HepG2 (cell line): ENCODE data around the gene ENGASE. TPM values are rescaled to one million over a fixed set of nuclear protein-coding genes. Genes with fewer than 3 reads are reported as not detected.

Experiments
- CEBPG ChIP-seq: IDR thresholded peaks from 2 replicates; pipeline ENCODE4 v1.6.1; 2016
- E2F5 ChIP-seq: sonication (generic); formaldehyde crosslinking; conservative IDR thresholded peaks from 2 replicates; pipeline ENCODE4 v1.4.0; 2020; ENCODE audit warnings: missing genetic modification reagents
- FOXO4 ChIP-seq: sonication (generic); formaldehyde crosslinking; conservative IDR thresholded peaks from 2 replicates; pipeline ENCODE4 v1.8.1; 2023; ENCODE audit warnings: missing genetic modification reagents
- GABPB1 ChIP-seq: IDR thresholded peaks from 2 replicates; pipeline ENCODE4 v1.6.1; 2016; ENCODE audit warnings: mild to moderate bottlenecking, missing genetic modification reagents, moderate library complexity, missing compliant biosample characterization
- JUN ChIP-seq: sonication (generic); formaldehyde crosslinking; IDR thresholded peaks from 2 replicates; pipeline ENCODE4 v1.4.0; 2020; ENCODE audit warnings: mild to moderate bottlenecking, missing genetic modification reagents
- JUND ChIP-seq: sonication (generic); formaldehyde crosslinking; IDR thresholded peaks from 2 replicates; pipeline ENCODE4 v1.8.0; 2022; ENCODE audit warnings: mild to moderate bottlenecking, missing genetic modification reagents
- KAT7 ChIP-seq: IDR thresholded peaks from 2 replicates; pipeline ENCODE4 v1.6.1; 2018; ENCODE audit warnings: borderline replicate concordance, missing compliant biosample characterization
- KDM1A ChIP-seq: IDR thresholded peaks from 2 replicates; pipeline ENCODE4 v1.6.1; 2016; ENCODE audit warnings: missing compliant biosample characterization
- KLF9 ChIP-seq: IDR thresholded peaks from 2 replicates; pipeline ENCODE4 v1.6.1; 2016; ENCODE audit warnings: low read depth
- MBD4 ChIP-seq: IDR thresholded peaks from 2 replicates; pipeline ENCODE4 v1.6.1; 2012; ENCODE audit warnings: low read length, inconsistent platforms, borderline replicate concordance
- RAD21 ChIP-seq: fragments of 450-650 bp; formaldehyde crosslinking; IDR thresholded peaks from 2 replicates; pipeline ENCODE4 v1.5.0; 2020; ENCODE audit warnings: mild to moderate bottlenecking
- RERE ChIP-seq: IDR thresholded peaks from 2 replicates; pipeline ENCODE4 v1.6.1; 2016; ENCODE audit warnings: low read depth, missing genetic modification reagents, missing compliant biosample characterization
- STAT5B ChIP-seq: sonication (generic); formaldehyde crosslinking; IDR thresholded peaks from 2 replicates; pipeline ENCODE4 v1.4.0; 2020; ENCODE audit warnings: missing genetic modification reagents
- TEAD3 ChIP-seq: optimal IDR thresholded peaks from 2 replicates; pipeline ENCODE3; 2016; ENCODE audit warnings: borderline replicate concordance
- ZGPAT ChIP-seq: IDR thresholded peaks from 2 replicates; pipeline ENCODE4 v1.6.1; 2016; ENCODE audit warnings: mild to moderate bottlenecking
- ZNF335 ChIP-seq: sonication (generic); formaldehyde crosslinking; IDR thresholded peaks from 2 replicates; pipeline ENCODE4 v1.4.0; 2020; ENCODE audit warnings: missing genetic modification reagents
- ZNF337 ChIP-seq: sonication (generic); formaldehyde crosslinking; IDR thresholded peaks from 2 replicates; pipeline ENCODE4 v1.5.1; 2020; ENCODE audit warnings: missing genetic modification reagents, low read depth, mild to moderate bottlenecking, borderline replicate concordance
- ZNF660 ChIP-seq: sonication (generic); formaldehyde crosslinking; IDR thresholded peaks from 2 replicates; pipeline ENCODE4 v1.5.1; 2020; ENCODE audit warnings: mild to moderate bottlenecking, low read depth, missing genetic modification reagents, borderline replicate concordance
- ZNF766 ChIP-seq: sonication (generic); formaldehyde crosslinking; IDR thresholded peaks from 2 replicates; pipeline ENCODE4 v1.5.0; 2020; ENCODE audit warnings: missing genetic modification reagents, borderline replicate concordance
- ZNF878 ChIP-seq: sonication (generic); formaldehyde crosslinking; IDR thresholded peaks from 2 replicates; pipeline ENCODE4 v1.8.1; 2023; ENCODE audit warnings: mild to moderate bottlenecking, missing genetic modification reagents, moderate library complexity
- polyA plus RNA-seq, 8 experiments: library from polyadenylated mRNA; depleted of rRNA in 3 of 8; stranded (reverse) in 7 of 8; unstranded in 1 of 8; fragments of >200 nt; fragmentation: Illumina TruSeq in 4 of 8; extraction: Trizol in 4 of 8; gene quantifications; 2 replicates each; pipeline versions ENCODE4 v1.2.1 to v1.2.3, GENCODE V29; 2011 to 2016; ENCODE audit warnings: low read depth in 4 of 8, missing spikeins in 1 of 8, mixed read lengths in 1 of 8; ENCODE audit not compliant: insufficient read depth in 1 of 8
- total RNA-seq, 5 experiments: library from RNA; depleted of rRNA; stranded (reverse); fragments of >200 nt; fragmentation: Illumina TruSeq; extraction: Trizol; gene quantifications; 2 replicates each; pipeline ENCODE4 v1.2.3, GENCODE V29; 2016; ENCODE audit warnings: low read depth in 1 of 5

ENGASE gene
- total and polyA plus RNA-seq, 2 of the 13 experiments (the other 11 are each of a cell fraction or from before 2014, with no cell fraction given), result 10.6 to 18.1 TPM

- TF ChIP-seq GABPB1 (0 out of 2 replicates have a peak, but pooled peaks have one; percentile 35), RAD21 (CRISPR knock-in tag) (peak; percentile 92), ZNF660 (no peak), JUND (CRISPR knock-in tag) (no peak), CEBPG (CRISPR knock-in tag) (no peak), KLF9 (CRISPR knock-in tag) (no peak), ZGPAT (no peak), STAT5B (CRISPR knock-in tag) (no peak), E2F5 (CRISPR knock-in tag) (no peak), MBD4 (no peak), KAT7 (CRISPR knock-in tag) (no peak), KDM1A (CRISPR knock-in tag) (no peak), TEAD3 (peak; percentile 54), ZNF337 (CRISPR knock-in tag) (no peak), FOXO4 (CRISPR knock-in tag) (no peak), ZNF335 (CRISPR knock-in tag) (no peak), RERE (CRISPR knock-in tag) (no peak), ZNF766 (CRISPR knock-in tag) (no peak), ZNF878 (CRISPR knock-in tag) (no peak), JUN (no peak)
These were observed 28.8 kb upstream of the ENGASE start (continued) for GRCh38 chr17:79045842-79046196.
